Astrocyte of the cerebellum (primary cell): ENCODE measurements around the gene NHERF2.

Experiments used
- DNase-seq: peaks from one replicate; pipeline ENCODE4 v3.0.0-alpha.2; 2011; ENCODE audit warnings: low read depth
- H3K4me3 ChIP-seq: 2 replicates; pipeline ENCODE4 v1.5.1; 2011; ENCODE audit warnings: mild to moderate bottlenecking, low read depth, low read length, moderate library complexity
- in situ Hi-C: cut with HindIII; loops from 2 replicates; pipeline ENCODE4 v1.10.0; 2017; ENCODE audit warnings: low sequenced_read_pairs
- TF ChIP-seq, protein P1 (sequence below): IDR thresholded peaks from 2 replicates; pipeline ENCODE4 v1.5.1; 2012; ENCODE audit warnings: low read length, low read depth, moderate library complexity, mild to moderate bottlenecking; ENCODE audit errors: missing control alignments

The NHERF2 gene

GRCh38 chr16:1991588-1991947, 35.1 kb upstream of the NHERF2 start:
- in situ Hi-C loops = no loop called here
- TF ChIP-seq, protein P1, sequence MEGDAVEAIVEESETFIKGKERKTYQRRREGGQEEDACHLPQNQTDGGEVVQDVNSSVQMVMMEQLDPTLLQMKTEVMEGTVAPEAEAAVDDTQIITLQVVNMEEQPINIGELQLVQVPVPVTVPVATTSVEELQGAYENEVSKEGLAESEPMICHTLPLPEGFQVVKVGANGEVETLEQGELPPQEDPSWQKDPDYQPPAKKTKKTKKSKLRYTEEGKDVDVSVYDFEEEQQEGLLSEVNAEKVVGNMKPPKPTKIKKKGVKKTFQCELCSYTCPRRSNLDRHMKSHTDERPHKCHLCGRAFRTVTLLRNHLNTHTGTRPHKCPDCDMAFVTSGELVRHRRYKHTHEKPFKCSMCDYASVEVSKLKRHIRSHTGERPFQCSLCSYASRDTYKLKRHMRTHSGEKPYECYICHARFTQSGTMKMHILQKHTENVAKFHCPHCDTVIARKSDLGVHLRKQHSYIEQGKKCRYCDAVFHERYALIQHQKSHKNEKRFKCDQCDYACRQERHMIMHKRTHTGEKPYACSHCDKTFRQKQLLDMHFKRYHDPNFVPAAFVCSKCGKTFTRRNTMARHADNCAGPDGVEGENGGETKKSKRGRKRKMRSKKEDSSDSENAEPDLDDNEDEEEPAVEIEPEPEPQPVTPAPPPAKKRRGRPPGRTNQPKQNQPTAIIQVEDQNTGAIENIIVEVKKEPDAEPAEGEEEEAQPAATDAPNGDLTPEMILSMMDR = no peak
- DNase-seq = no peak
- peak overlapping the region; percentile 20 for H3K4me3 ChIP-seq

GRCh38 chr16:1991948-1992703, 34.6 kb upstream of the NHERF2 start:
- peak overlapping the region; percentile 20 for H3K4me3 ChIP-seq
- DNase-seq = peak; percentile 65
- TF ChIP-seq, protein P1 = no peak
- in situ Hi-C loops = no loop called here

- TF ChIP-seq, protein P1 = no peak
- H3K4me3 ChIP-seq = peak overlapping the region; percentile 12
- DNase-seq = no peak
- in situ Hi-C loops = no loop called here
These were observed 33.9 kb upstream of the NHERF2 start for GRCh38 chr16:1992704-1993317.

GRCh38 chr16:1993731-1994131, 33.0 kb upstream of the NHERF2 start:
- in situ Hi-C loops = no loop called here
- TF ChIP-seq, protein P1 = no peak
- DNase-seq = no peak
- no peak overlapping the region for H3K4me3 ChIP-seq

DNA sequence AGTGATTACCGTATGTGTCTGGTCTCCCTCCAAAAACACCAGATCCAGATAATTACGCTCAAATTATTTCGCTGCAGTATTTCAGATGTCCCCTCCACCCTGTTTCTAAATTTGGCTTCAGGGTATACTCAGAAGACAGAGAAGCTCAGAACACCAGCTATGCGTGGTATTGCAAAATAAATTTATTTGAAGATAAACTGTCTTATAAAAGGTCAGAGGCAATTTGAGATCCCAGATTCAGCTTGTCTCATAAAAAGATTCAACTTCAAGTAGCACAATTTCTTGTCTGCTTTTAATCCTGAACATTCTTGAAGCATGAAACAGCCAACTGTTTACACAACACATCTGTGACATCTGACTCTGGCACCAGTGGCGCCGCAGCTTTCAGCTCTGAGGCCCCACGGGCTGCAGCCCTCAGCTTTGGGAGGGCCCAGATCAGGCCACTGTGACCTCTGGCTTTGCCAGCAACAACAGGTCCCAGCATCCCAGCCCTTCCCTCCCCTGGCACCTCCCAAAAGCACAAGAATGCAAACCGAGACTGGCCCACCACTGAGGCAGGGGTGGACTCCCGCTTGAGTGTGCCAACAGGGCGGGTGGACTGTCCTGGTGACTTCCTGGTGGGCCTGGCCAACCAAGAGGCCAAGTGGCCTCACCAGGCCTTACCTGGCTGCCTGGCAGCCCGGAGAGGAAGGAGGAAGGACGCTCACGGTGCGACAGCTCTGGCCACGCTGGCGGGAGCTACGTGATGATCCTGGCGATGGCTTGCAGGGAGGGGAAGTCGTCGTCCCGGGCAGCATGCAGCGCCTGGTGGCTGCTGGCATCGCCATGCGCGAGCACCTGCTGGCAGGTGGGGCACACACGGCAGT, 29.0 kb upstream of the NHERF2 start:
- H3K4me3 ChIP-seq = no peak overlapping the region
- in situ Hi-C loops = no loop called here
- DNase-seq = no peak
- TF ChIP-seq, protein P1 = no peak

DNA sequence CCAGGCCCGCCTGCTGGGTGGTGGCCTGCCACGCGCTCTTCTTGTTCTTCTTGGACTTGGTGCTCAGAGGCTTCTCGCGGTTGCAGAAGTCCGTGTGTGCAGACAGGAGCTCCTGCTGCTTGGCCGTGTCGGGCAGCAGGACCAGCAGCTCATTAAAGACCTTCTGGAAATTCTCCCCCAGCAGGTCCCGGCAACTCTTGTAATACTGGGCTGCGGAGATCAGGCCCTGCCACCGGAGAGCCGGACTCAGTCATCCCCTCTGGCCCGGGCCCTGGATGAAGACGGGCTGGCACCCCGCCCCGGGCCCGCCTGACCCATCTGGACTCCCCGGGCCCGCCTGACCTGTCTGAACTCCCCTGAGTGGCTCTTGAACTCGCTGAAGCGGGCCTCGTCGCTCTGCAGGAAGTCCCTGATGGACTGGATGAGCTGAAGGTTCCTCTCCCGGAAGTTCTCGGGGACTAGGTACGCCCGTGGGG, 28.3 kb upstream of the NHERF2 start:
- in situ Hi-C loops = no loop called here
- TF ChIP-seq, protein P1 = no peak
- no peak for DNase-seq
- H3K4me3 ChIP-seq = no peak overlapping the region
